Measurements from ENCODE around the gene ARHGDIG.

GRCh38 chr16:317583-317982 is 37.2 kb downstream of the ARHGDIG start:
- TF ChIP-seq CTCF (IDR thresholded peaks at IDR 0.05) (no peak), POLR2A (IDR thresholded peaks at IDR 0.05) (no peak)

All from right lobe of liver (tissue), 4 donors.